Nephron progenitor cell (in vitro differentiated cells): Measurements from ENCODE around the gene CFDP1.

Source experiments
- DNase-seq: peaks from one replicate; pipeline ENCODE4 v3.0.0; 2021
- H3K27ac Mint-ChIP-seq: 2 replicates; pipeline ENCODE4 v1.8.0; 2021; ENCODE audit warnings: mild to moderate bottlenecking, moderate library complexity, mixed read lengths
- H3K27me3 Mint-ChIP-seq: 2 replicates; pipeline ENCODE4 v1.8.0; 2021; ENCODE audit warnings: mild to moderate bottlenecking, low read depth, mixed read lengths; ENCODE audit not compliant: poor library complexity
- H3K36me3 Mint-ChIP-seq: 2 replicates; pipeline ENCODE4 v1.8.0; 2021; ENCODE audit warnings: low read depth, mixed read lengths
- H3K4me1 Mint-ChIP-seq: 2 replicates; pipeline ENCODE4 v1.8.0; 2021; ENCODE audit warnings: mixed read lengths
- H3K4me3 Mint-ChIP-seq: 2 replicates; pipeline ENCODE4 v1.8.0; 2021; ENCODE audit warnings: mild to moderate bottlenecking, moderate library complexity, mixed read lengths
- H3K9me3 Mint-ChIP-seq: 2 replicates; pipeline ENCODE4 v1.8.0; 2021; ENCODE audit warnings: mild to moderate bottlenecking, moderate library complexity, mixed read lengths
- CTCF ChIP-seq: fragments of 200-600 bp; sonication (generic); IDR thresholded peaks from 2 replicates; pipeline ENCODE4 v1.5.0; 2021; ENCODE audit warnings: antibody characterized with exemption

Gene CFDP1

DNA sequence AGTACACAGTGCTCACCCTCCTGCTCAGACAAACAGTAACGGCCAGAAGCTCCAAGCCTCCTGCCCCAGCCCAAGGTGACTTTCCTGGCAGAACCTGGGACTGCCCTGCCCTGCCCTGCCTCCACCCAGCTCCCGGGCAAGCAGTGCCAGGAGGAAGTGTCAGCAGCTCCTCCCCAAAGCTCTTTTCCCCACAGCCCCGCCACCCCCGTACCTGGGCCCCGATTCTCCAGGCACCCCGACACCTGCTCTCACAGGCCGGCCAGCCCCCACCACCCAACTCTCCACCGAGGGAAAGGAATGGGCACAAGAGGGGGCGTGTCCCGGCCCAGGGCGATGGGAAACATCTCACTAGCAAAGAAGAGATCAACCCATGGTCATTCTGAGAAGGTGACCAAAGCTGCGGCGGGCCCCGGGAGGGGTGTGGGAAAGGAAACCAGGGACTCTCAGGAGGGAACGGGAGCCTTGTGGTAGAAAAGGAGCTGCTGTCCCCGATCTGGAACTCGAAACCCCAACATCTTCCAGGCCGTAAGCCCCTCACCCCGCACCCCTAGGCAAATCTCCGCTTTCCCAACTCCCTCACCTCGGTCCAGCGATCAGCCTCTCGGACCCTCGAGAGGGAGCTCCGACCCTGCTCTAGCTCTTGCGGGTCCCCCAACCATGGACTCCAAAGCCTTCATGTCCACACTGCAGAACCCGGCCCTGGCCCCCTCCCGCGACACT is 183.1 kb downstream of the CFDP1 start:
- no peaks in the 10 kb centered on the region for H3K9me3 Mint-ChIP-seq
- peaks cover 89% of the 10 kb centered on the region for H3K4me1 Mint-ChIP-seq
- peak overlapping the region; percentile 85 for H3K4me3 Mint-ChIP-seq
- H3K27me3 Mint-ChIP-seq = no peaks in the 10 kb centered on the region
- DNase-seq = peak; percentile 30
- H3K36me3 Mint-ChIP-seq = no peaks in the 10 kb centered on the region
- H3K27ac Mint-ChIP-seq = no peak overlapping the region
- no peak for TF ChIP-seq CTCF

DNA sequence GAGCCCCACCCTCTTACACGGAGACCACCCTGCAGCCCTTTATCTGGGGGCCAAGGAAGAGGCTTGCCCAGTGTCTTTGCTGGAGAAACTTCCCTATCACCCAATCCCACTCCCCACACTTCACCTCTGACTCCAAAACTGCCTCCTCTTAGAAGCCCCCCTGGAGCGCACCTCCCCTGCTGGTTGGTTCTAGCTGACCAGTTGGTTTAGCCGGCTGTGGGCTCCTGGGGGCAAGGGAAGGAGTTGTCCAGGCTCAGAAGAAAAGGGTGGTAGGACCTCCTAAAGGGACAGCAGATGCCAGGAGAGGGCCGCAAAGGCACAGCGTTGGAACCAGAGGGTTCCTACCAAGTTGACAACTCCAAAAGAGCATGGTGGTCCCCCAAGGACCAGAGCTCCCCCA is 183.9 kb downstream of the CFDP1 start:
- H3K4me1 Mint-ChIP-seq = peaks cover 89% of the 10 kb centered on the region
- no peaks in the 10 kb centered on the region for H3K36me3 Mint-ChIP-seq
- peak overlapping the region; percentile 85 for H3K4me3 Mint-ChIP-seq
- H3K27me3 Mint-ChIP-seq = no peaks in the 10 kb centered on the region
- no peak for DNase-seq
- no peak for TF ChIP-seq CTCF
- no peaks in the 10 kb centered on the region for H3K9me3 Mint-ChIP-seq
- H3K27ac Mint-ChIP-seq = no peak overlapping the region

GRCh38 chr16:75248536-75249380 is 184.5 kb downstream of the CFDP1 start:
- Mint-ChIP-seq H3K36me3 (no peaks in the 10 kb centered on the region), H3K4me1 (peaks cover 89% of the 10 kb centered on the region), H3K27ac (peak overlapping the region; percentile 74), H3K4me3 (peak overlapping the region; percentile 85), H3K27me3 (no peaks in the 10 kb centered on the region), H3K9me3 (no peaks in the 10 kb centered on the region)
- no peak for TF ChIP-seq CTCF
- peak; percentile 31 for DNase-seq

- no peak overlapping the region for H3K4me3 Mint-ChIP-seq
- peaks cover 89% of the 10 kb centered on the region for H3K4me1 Mint-ChIP-seq
- H3K36me3 Mint-ChIP-seq = peaks cover 3% of the 10 kb centered on the region
- no peaks in the 10 kb centered on the region for H3K9me3 Mint-ChIP-seq
- no peak for DNase-seq
- H3K27me3 Mint-ChIP-seq = no peaks in the 10 kb centered on the region
- peak overlapping the region; percentile 93 for H3K27ac Mint-ChIP-seq
- no peak for TF ChIP-seq CTCF
These were observed 185.2 kb downstream of the CFDP1 start for GRCh38 chr16:75248142-75248535.

- TF ChIP-seq CTCF = no peak
- Mint-ChIP-seq H3K9me3 (no peaks in the 10 kb centered on the region), H3K4me3 (peak overlapping the region; percentile 40), H3K36me3 (peaks cover 11% of the 10 kb centered on the region), H3K27me3 (no peaks in the 10 kb centered on the region), H3K27ac (peak overlapping the region; percentile 74), H3K4me1 (peaks cover 85% of the 10 kb centered on the region)
- DNase-seq = no peak
These were observed 186.1 kb downstream of the CFDP1 start for GRCh38 chr16:75247249-75247648.
